Suprapubic skin (tissue), 4 donors: ENCODE measurements around the gene ZSWIM8. TPM values are rescaled to one million over a fixed set of nuclear protein-coding genes. Genes with fewer than 3 reads are reported as not detected.

Experiments used
- DNase-seq, 2 donors: peaks; one replicate each; pipeline ENCODE4 v3.0.0-alpha.2; 2019; ENCODE audit warnings: low spot score in 2 of 2
- H3K27ac ChIP-seq: fragments of 200-600 bp; sonication (generic); one replicate; pipeline ENCODE4 v1.5.1; 2019
- H3K27me3 ChIP-seq: fragments of 200-600 bp; sonication (generic); one replicate; pipeline ENCODE4 v1.5.1; 2019
- H3K36me3 ChIP-seq: fragments of 200-600 bp; sonication (generic); one replicate; pipeline ENCODE4 v1.5.1; 2019
- H3K4me1 ChIP-seq: fragments of 200-600 bp; sonication (generic); one replicate; pipeline ENCODE4 v1.5.1; 2019
- H3K4me3 ChIP-seq: fragments of 200-600 bp; sonication (generic); one replicate; pipeline ENCODE4 v1.5.1; 2019; ENCODE audit warnings: mild to moderate bottlenecking
- H3K9me3 ChIP-seq: fragments of 200-600 bp; sonication (generic); one replicate; pipeline ENCODE4 v1.5.1; 2019
- EP300 ChIP-seq: sonication (generic); formaldehyde crosslinking; IDR thresholded peaks from one replicate; pipeline ENCODE4 v1.6.1; 2017; ENCODE audit warnings: antibody characterized with exemption
- POLR2A ChIP-seq, 2 donors: fragments of 450-650 bp; IDR thresholded peaks; one replicate each; pipeline ENCODE4 v1.6.1; 2017; ENCODE audit warnings: antibody characterized with exemption in 2 of 2, mild to moderate bottlenecking in 2 of 2, moderate library complexity in 2 of 2
- POLR2AphosphoS5 ChIP-seq, 3 donors: sonication (generic); formaldehyde crosslinking; IDR thresholded peaks; one replicate each; pipeline ENCODE4 v1.6.1; 2017; ENCODE audit warnings: antibody characterized with exemption in 3 of 3
- WGBS: methylation state at CpG from one replicate; pipeline ENCODE4 v1.1.5; 2018; 5-methylcytosine and 5-hydroxymethylcytosine counted together
- total RNA-seq, 4 donors: library from RNA; depleted of rRNA; stranded (reverse); fragments of >200 nt; gene quantifications; one replicate each; pipeline ENCODE4 v1.1.0, GENCODE V29; 2016
- TF ChIP-seq, protein P1 (sequence below), 2 donors: fragments of 200-600 bp in 1 of 2; fragments of 450-650 bp in 1 of 2; sonication (generic) in 1 of 2; IDR thresholded peaks; one replicate each; pipeline ENCODE4 v1.5.1; 2016 to 2019; ENCODE audit warnings: antibody characterized with exemption in 2 of 2, mild to moderate bottlenecking in 1 of 2, moderate library complexity in 1 of 2

The ZSWIM8 gene
- total RNA-seq, 4 donors from 2014 or later: 86.4 to 203 (median 121) TPM

DNA sequence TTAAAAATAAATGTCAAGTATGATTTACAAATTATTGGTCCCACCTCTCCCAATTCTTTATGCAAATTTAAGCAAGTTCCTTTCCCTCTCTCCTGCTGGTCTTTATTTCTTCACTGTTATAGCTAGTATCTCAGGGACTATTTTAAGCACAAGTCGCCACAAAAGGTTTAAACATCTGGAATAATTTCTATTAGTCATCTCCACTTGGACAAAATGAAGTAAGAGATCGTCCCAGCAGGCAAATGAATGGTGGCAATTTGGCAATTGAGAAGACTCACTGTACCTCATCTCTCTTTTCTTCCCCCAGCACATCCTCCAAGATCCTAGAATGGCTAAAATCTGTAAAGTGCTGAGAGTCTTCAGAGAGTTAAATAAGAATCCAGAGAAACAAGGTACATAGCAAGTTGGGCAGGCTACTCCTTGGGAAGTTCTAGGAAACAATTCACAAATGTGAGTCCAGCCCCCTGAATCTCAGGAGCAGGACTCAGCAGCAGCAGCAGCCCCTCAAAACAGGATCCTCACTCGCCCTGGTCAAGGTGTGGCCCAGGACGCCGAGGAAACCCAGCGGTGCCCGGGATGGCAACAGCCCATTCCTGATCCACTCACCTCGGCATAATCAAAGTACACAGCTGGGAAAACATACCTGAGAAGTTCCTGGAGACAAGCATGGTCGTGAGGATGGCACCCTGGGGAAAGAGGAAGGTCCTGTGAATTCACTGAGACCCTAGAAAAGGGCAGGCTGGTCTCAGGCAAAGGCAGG is 56.3 kb downstream of the ZSWIM8 start:
- no peaks in the 10 kb centered on the region for H3K4me1 ChIP-seq
- TF ChIP-seq POLR2AphosphoS5 (IDR thresholded peaks at IDR 0.05): no peak
- no peak for TF ChIP-seq POLR2A (IDR thresholded peaks at IDR 0.05)
- no peak for TF ChIP-seq EP300
- no peaks in the 10 kb centered on the region for H3K27me3 ChIP-seq
- no peak overlapping the region for H3K4me3 ChIP-seq
- WGBS: 86% methylated on average over 8 of the region's 9 CpGs
- H3K27ac ChIP-seq: no peak overlapping the region
- H3K9me3 ChIP-seq: no peaks in the 10 kb centered on the region
- DNase-seq: no peak
- H3K36me3 ChIP-seq: peaks cover 80% of the 10 kb centered on the region

DNA sequence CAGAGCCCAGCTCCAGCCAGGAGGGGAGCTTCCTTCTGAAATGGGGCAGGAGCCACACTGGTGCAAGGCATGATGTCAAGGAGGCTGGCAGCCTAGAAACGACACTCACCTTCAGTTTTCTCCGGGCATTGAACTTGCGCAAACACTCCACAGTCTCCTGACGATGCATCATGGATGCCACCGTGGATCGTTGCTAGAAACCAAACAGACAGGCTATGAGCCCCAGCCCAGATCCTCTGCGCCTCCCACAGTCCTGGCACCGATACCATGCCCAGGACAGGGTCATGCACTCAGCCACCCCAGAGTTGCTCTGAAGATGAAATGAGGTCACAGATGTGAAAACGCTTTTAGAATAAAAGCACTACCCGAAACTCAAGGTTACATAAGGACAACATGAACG is 56.9 kb downstream of the ZSWIM8 start:
- TF ChIP-seq POLR2AphosphoS5 (IDR thresholded peaks at IDR 0.05): no peak
- no peak for TF ChIP-seq POLR2A (IDR thresholded peaks at IDR 0.05)
- TF ChIP-seq, protein P1, sequence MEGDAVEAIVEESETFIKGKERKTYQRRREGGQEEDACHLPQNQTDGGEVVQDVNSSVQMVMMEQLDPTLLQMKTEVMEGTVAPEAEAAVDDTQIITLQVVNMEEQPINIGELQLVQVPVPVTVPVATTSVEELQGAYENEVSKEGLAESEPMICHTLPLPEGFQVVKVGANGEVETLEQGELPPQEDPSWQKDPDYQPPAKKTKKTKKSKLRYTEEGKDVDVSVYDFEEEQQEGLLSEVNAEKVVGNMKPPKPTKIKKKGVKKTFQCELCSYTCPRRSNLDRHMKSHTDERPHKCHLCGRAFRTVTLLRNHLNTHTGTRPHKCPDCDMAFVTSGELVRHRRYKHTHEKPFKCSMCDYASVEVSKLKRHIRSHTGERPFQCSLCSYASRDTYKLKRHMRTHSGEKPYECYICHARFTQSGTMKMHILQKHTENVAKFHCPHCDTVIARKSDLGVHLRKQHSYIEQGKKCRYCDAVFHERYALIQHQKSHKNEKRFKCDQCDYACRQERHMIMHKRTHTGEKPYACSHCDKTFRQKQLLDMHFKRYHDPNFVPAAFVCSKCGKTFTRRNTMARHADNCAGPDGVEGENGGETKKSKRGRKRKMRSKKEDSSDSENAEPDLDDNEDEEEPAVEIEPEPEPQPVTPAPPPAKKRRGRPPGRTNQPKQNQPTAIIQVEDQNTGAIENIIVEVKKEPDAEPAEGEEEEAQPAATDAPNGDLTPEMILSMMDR (IDR thresholded peaks at IDR 0.05): no peak
- TF ChIP-seq EP300: no peak
- no peak overlapping the region for H3K27ac ChIP-seq
- no peak overlapping the region for H3K4me3 ChIP-seq
- H3K9me3 ChIP-seq: no peaks in the 10 kb centered on the region
- WGBS: 85% methylated on average over 11 of the region's 11 CpGs
- H3K4me1 ChIP-seq: no peaks in the 10 kb centered on the region
- DNase-seq: no peak
- H3K36me3 ChIP-seq: peaks cover 80% of the 10 kb centered on the region
- H3K27me3 ChIP-seq: no peaks in the 10 kb centered on the region

DNA sequence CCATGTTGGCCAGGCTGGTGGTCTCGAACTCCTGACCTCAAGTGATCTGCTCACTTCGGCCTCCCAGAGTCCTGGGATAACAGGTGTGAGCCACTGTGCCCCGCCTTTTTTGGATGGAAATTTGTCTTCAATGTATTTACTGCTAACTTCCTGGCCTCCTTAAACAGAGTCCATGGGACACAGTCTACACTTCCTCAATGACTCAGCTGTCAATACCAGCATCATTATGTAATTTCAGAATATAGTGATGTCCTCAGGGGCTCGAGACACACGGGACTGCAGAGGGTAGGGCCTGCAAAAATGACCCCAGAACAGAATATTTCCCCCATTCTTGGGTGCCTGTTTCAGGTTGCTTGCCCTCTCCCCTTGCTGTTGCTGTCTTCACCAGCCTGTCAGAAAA is 57.9 kb downstream of the ZSWIM8 start:
- Histone ChIP-seq H3K27ac (no peak overlapping the region), H3K36me3 (peaks cover 81% of the 10 kb centered on the region)
- WGBS: 82% methylated on average over 5 of the region's 5 CpGs

GRCh38 chr10:73847031-73847430 is 61.6 kb downstream of the ZSWIM8 start:
- Histone ChIP-seq H3K4me1 (peaks cover 22% of the 10 kb centered on the region), H3K27me3 (no peaks in the 10 kb centered on the region), H3K27ac (no peak overlapping the region), H3K4me3 (no peak overlapping the region), H3K36me3 (peaks cover 54% of the 10 kb centered on the region), H3K9me3 (no peaks in the 10 kb centered on the region)
- TF ChIP-seq, protein P1 (IDR thresholded peaks at IDR 0.05): no peak
- TF ChIP-seq POLR2AphosphoS5 (IDR thresholded peaks at IDR 0.05): no peak
- TF ChIP-seq EP300: no peak
- TF ChIP-seq POLR2A (IDR thresholded peaks at IDR 0.05): no peak
- 88% methylated on average over 7 of the region's 7 CpGs for WGBS
- DNase-seq: no peak

More for the DNA sequence above, 57.9 kb downstream of the ZSWIM8 start:
- DNase-seq: no peak
- no peak for TF ChIP-seq POLR2A (IDR thresholded peaks at IDR 0.05)
- no peak for TF ChIP-seq POLR2AphosphoS5 (IDR thresholded peaks at IDR 0.05)
- TF ChIP-seq EP300: no peak
- TF ChIP-seq, protein P1 (IDR thresholded peaks at IDR 0.05): no peak
- H3K4me3 ChIP-seq: no peak overlapping the region
- no peaks in the 10 kb centered on the region for H3K9me3 ChIP-seq
- no peaks in the 10 kb centered on the region for H3K4me1 ChIP-seq
- no peaks in the 10 kb centered on the region for H3K27me3 ChIP-seq

DNA sequence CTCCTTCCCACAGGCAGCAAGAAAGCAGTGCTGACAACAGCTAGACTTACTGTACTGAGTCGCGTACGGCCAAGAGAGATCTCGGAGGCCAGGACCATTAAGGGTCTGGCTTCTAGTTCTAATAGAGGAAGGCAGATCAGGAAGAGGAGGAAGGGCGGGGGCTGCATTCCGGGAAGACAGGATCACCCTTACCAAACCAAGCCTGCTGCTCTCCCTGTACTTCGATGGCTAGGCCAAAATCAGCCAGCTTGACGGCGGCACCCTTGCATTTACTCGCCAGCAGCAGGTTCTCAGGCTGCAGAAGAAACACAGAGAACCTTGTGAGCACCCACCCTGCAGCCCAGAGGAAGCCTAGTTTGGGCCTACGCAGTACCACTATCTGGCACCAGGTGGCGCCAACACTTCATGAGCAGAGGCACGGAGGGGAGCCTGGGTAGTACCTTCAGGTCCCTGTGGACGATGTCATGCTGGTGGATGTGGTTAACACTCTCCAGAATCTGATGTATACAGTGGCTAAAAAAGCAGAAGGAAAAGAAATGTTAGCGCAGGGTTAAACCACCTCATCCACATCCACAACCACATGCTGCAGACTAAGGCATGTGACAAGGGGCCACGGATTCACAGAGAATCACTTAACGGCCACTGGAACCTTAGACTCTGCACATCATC is 63.5 kb downstream of the ZSWIM8 start:
- no peaks in the 10 kb centered on the region for H3K9me3 ChIP-seq
- WGBS: 38% methylated on average over 17 of the region's 17 CpGs
- peaks cover 56% of the 10 kb centered on the region for H3K36me3 ChIP-seq
- TF ChIP-seq, protein P1 (IDR thresholded peaks at IDR 0.05): peak; percentile 98 to 99
- no peak for TF ChIP-seq EP300
- no peaks in the 10 kb centered on the region for H3K27me3 ChIP-seq
- peaks cover 22% of the 10 kb centered on the region for H3K4me1 ChIP-seq
- H3K4me3 ChIP-seq: no peak overlapping the region
- H3K27ac ChIP-seq: no peak overlapping the region
- DNase-seq: peak; percentile 91
